NT2/D1 (cell line): Measurements from ENCODE around the gene BMPER.

Experiments used
- DNase-seq: peaks from one replicate; pipeline ENCODE4 v3.0.0-alpha.2; 2011; ENCODE audit warnings: low read depth, low spot score
- H3K27me3 ChIP-seq: 2 replicates; pipeline ENCODE4 v1.6.0; 2011; ENCODE audit warnings: mild to moderate bottlenecking; ENCODE audit not compliant: insufficient read length, insufficient read depth
- H3K36me3 ChIP-seq: 2 replicates; pipeline ENCODE4 v1.6.1; 2011; ENCODE audit warnings: mild to moderate bottlenecking, low read length, mixed read lengths; ENCODE audit not compliant: insufficient read depth, insufficient read length
- H3K4me1 ChIP-seq: 2 replicates; pipeline ENCODE4 v1.5.1; 2011; ENCODE audit not compliant: insufficient read depth, insufficient read length
- H3K4me3 ChIP-seq: 2 replicates; pipeline ENCODE4 v1.5.1; 2011; ENCODE audit warnings: low read depth; ENCODE audit not compliant: insufficient read length
- H3K9ac ChIP-seq: 2 replicates; pipeline ENCODE4 v1.6.0; 2011; ENCODE audit warnings: low read depth; ENCODE audit not compliant: insufficient read length
- H3K9me3 ChIP-seq: 2 replicates; pipeline ENCODE4 v1.5.1; 2011; ENCODE audit warnings: mild to moderate bottlenecking, low read length; ENCODE audit not compliant: insufficient read depth
- SUZ12 ChIP-seq: IDR thresholded peaks from 2 replicates; pipeline ENCODE4 v1.6.1; 2011; ENCODE audit not compliant: insufficient read length, insufficient read depth; ENCODE audit errors: extremely low read depth
- YY1 ChIP-seq: IDR thresholded peaks from 2 replicates; pipeline ENCODE4 v1.6.1; 2011; ENCODE audit not compliant: insufficient read length, insufficient read depth
- ZNF274 ChIP-seq: IDR thresholded peaks from 2 replicates; pipeline ENCODE4 v1.6.1; 2011; ENCODE audit warnings: mild to moderate bottlenecking, low read depth, low read length

The BMPER gene

DNA sequence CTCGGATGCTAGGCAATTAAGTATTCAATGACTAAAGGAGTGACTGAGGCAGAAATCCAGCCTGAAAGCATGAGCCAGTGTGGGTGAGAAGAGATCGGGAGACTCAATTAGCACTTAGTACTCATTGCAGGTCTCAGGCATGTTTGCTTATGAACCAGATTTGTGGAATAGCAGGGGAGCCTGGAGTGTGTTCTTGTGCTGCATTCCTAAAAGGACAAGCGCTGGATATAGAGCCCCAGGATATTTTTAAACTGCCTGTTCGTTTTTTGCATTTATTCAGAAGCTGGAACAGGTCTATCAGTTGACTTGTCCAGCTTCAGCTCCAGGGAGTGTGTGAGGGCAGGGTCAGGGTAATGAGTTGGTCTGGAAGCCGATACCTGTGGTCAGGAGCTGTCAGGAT lies 120.3 kb downstream of the BMPER start:
- Histone ChIP-seq H3K9me3 (no peaks in the 10 kb centered on the region), H3K4me1 (no peaks in the 10 kb centered on the region), H3K27me3 (no peaks in the 10 kb centered on the region), H3K4me3 (no peak overlapping the region), H3K9ac (no peak overlapping the region), H3K36me3 (no peaks in the 10 kb centered on the region)
- DNase-seq: no peak
- TF ChIP-seq YY1 (no peak), SUZ12 (no peak)

- Histone ChIP-seq H3K4me1 (no peaks in the 10 kb centered on the region), H3K9ac (no peak overlapping the region), H3K27me3 (no peaks in the 10 kb centered on the region), H3K4me3 (no peak overlapping the region), H3K36me3 (no peaks in the 10 kb centered on the region), H3K9me3 (no peaks in the 10 kb centered on the region)
- TF ChIP-seq YY1 (no peak), ZNF274 (no peak), SUZ12 (no peak)
- DNase-seq: no peak
Measured at GRCh38 chr7:34026481-34027190, 121.3 kb downstream of the BMPER start.

- H3K9ac ChIP-seq: no peak overlapping the region
- H3K36me3 ChIP-seq: no peaks in the 10 kb centered on the region
- no peaks in the 10 kb centered on the region for H3K9me3 ChIP-seq
- H3K4me1 ChIP-seq: no peaks in the 10 kb centered on the region
- DNase-seq: no peak
- TF ChIP-seq SUZ12: no peak
- no peak for TF ChIP-seq YY1
- no peak for TF ChIP-seq ZNF274
- H3K4me3 ChIP-seq: no peak overlapping the region
- H3K27me3 ChIP-seq: no peaks in the 10 kb centered on the region
Measured at GRCh38 chr7:34031156-34031555, 125.8 kb downstream of the BMPER start.

DNA sequence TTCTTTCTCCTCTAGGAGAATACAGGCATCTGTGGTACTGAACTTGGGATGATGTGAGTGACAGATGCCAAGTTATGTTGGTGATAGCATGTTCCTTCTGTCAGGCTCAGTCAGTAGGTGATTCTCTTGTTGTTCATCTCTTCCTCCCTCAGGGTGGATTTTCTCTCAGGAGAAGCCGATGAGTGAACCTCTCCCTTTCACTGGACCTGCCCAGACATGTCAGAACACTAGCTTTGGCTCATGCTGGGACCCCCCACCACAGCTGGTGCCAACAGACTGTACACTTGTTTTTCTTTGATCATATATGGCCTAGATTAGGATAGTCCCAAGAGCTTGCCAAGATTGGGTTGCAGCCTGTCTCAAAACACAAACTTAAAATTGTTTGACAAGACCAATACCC lies 129.4 kb downstream of the BMPER start:
- Histone ChIP-seq H3K27me3 (no peaks in the 10 kb centered on the region), H3K4me3 (no peak overlapping the region), H3K9ac (no peak overlapping the region), H3K9me3 (no peaks in the 10 kb centered on the region), H3K4me1 (peaks cover 2% of the 10 kb centered on the region), H3K36me3 (no peaks in the 10 kb centered on the region)
- TF ChIP-seq ZNF274 (no peak), YY1 (no peak), SUZ12 (no peak)
- no peak for DNase-seq

- TF ChIP-seq SUZ12: no peak
- TF ChIP-seq ZNF274: no peak
- TF ChIP-seq YY1: no peak
- Histone ChIP-seq H3K4me3 (no peak overlapping the region), H3K9me3 (no peaks in the 10 kb centered on the region), H3K36me3 (no peaks in the 10 kb centered on the region), H3K4me1 (peaks cover 2% of the 10 kb centered on the region), H3K9ac (no peak overlapping the region), H3K27me3 (no peaks in the 10 kb centered on the region)
- no peak for DNase-seq
Measured at GRCh38 chr7:34036051-34036920, 130.9 kb downstream of the BMPER start.

DNA sequence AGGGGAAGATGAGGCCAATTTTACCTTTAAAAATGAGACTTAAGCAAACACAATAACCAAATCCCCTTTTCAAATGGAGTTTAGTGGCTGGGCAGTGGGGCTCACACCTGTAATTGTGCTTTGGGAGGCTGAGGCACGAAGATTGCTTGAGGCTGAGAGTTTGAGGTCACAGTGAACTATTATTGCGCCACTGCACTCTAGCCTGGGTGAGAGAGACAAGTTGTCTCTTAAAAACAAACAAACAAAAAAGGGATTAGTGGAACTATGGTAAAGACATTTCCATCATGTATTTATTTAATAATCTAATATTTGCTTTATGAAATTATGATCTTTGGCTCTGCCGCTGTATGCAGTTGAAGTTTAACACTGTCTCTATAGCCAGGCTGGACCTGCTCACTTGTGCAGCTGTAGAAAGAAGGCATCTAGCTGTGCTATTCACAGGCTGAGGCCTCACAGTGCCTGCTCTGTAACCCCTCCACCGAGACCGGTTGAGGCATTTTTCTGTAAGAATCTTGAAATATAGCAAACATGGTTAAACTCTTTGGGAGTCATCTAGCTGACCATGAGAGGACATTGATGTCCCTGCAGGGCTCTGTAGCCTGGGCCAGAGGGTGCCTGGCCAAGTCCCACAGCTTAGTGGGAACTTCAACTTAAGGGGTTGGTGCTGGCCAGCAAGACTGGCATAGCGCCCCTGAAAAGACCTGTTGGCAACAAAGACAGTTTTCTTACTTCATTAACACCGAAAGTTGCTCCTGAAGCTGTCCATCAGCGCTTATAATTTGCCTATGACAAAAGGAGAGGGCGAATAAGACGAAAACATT lies 131.8 kb downstream of the BMPER start:
- no peaks in the 10 kb centered on the region for H3K9me3 ChIP-seq
- no peak overlapping the region for H3K9ac ChIP-seq
- H3K27me3 ChIP-seq: no peaks in the 10 kb centered on the region
- H3K36me3 ChIP-seq: no peaks in the 10 kb centered on the region
- H3K4me1 ChIP-seq: peaks cover 2% of the 10 kb centered on the region
- DNase-seq: no peak
- no peak overlapping the region for H3K4me3 ChIP-seq
- TF ChIP-seq YY1: no peak
- TF ChIP-seq ZNF274: no peak
- no peak for TF ChIP-seq SUZ12
